ENCODE results near the gene ZNF750.

The ZNF750 gene

GRCh38 chr17:82832881-82833475 is 6.8 kb downstream of the ZNF750 start:
- no peak for DNase-seq

GRCh38 chr17:82832411-82832810 is 7.4 kb downstream of the ZNF750 start:
- no peak for DNase-seq

- DNase-seq, result no peak
Observed at GRCh38 chr17:82831818-82832200, 8.0 kb downstream of the ZNF750 start.

- DNase-seq, result no peak
Observed at GRCh38 chr17:82831041-82831817, 8.6 kb downstream of the ZNF750 start.

- no peak for DNase-seq
Observed at GRCh38 chr17:82830249-82830661, 9.6 kb downstream of the ZNF750 start.

- no peak for DNase-seq
Observed at GRCh38 chr17:82828875-82829487, 10.8 kb downstream of the ZNF750 start.

- no peak for DNase-seq
Observed at GRCh38 chr17:82826956-82827355, 12.9 kb downstream of the ZNF750 start.

GRCh38 chr17:82826211-82826610 is 13.6 kb downstream of the ZNF750 start:
- no peak for DNase-seq

GRCh38 chr17:82825540-82826124 is 14.2 kb downstream of the ZNF750 start:
- no peak for DNase-seq

GRCh38 chr17:82823004-82823403 is 16.8 kb downstream of the ZNF750 start:
- no peak for DNase-seq

- no peak for DNase-seq
Observed at GRCh38 chr17:82822281-82822680, 17.5 kb downstream of the ZNF750 start.

GRCh38 chr17:82821554-82821953 is 18.3 kb downstream of the ZNF750 start:
- DNase-seq, result no peak

- DNase-seq, result no peak
Observed at GRCh38 chr17:82820278-82821251, 19.3 kb downstream of the ZNF750 start.

GRCh38 chr17:82817947-82818346 is 21.9 kb downstream of the ZNF750 start:
- no peak for DNase-seq

GRCh38 chr17:82816358-82816757 is 23.5 kb downstream of the ZNF750 start:
- DNase-seq, result no peak

GRCh38 chr17:82815790-82816305 is 24.0 kb downstream of the ZNF750 start:
- DNase-seq, result no peak

GRCh38 chr17:82815354-82815753 is 24.5 kb downstream of the ZNF750 start:
- DNase-seq, result no peak

GRCh38 chr17:82814834-82815233 is 25.0 kb downstream of the ZNF750 start:
- DNase-seq, result no peak

- no peak for DNase-seq
Observed at GRCh38 chr17:82813299-82814051, 26.3 kb downstream of the ZNF750 start.

- DNase-seq, result no peak
Observed at GRCh38 chr17:82812601-82813000, 27.2 kb downstream of the ZNF750 start.

GRCh38 chr17:82812058-82812457 is 27.8 kb downstream of the ZNF750 start:
- no peak for DNase-seq

All from NCI-H1930 (cell line).